ENCODE results near the gene PLEKHH1. TPM values are rescaled to one million over a fixed set of nuclear protein-coding genes. Genes with fewer than 3 reads are reported as not detected.

PLEKHH1 gene
- polyA plus RNA-seq, 3 donors = 0.23 TPM; not detected in 2

DNA sequence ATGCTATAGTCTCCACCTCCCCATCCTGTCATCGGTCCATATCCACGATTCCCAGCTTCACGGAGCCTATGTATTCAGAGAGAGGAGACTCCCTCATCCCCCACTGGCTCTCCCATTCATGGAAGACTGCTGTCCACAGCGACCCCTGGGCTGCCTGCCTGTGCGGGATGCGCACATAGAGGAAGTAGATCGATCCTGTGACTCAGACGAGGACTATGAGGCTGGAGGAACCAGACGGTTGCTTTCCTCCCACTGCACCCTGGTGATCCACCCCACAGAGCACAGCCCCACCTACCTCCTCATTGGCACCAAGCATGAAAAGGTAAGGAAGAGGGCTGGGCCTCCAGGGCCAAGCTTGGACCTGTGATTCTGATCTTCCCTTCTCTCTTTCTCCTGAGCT, 42.6 kb downstream of the PLEKHH1 start:
- Mint-ChIP-seq H3K9me3 (no peaks in the 10 kb centered on the region), H3K27ac (no peak overlapping the region), H3K36me3 (no peaks in the 10 kb centered on the region), H3K4me1 (peaks cover 7% of the 10 kb centered on the region), H3K4me3 (no peak overlapping the region), H3K27me3 (ENCODE audit: low read depth in 3 of 3) (peaks cover 4 to 12% (median 8%) of the 10 kb centered on the region in 3 donors)
- DNase-seq = peak; percentile 12 to 43 (median 37)
- no peak overlapping the region for H3K9ac ChIP-seq (ENCODE audit: insufficient read depth, low read length, poor library complexity, severe bottlenecking)
- no peak overlapping the region for H2AFZ ChIP-seq (ENCODE audit: insufficient read depth, low read depth, low read length, poor library complexity, severe bottlenecking)
- H3K4me1 ChIP-seq (ENCODE audit: control insufficient read depth in 1 of 2, insufficient read depth in 2 of 2, low read length in 2 of 2) = no peaks in the 10 kb centered on the region
- H3K27me3 ChIP-seq (ENCODE audit: control insufficient read depth in 2 of 2, insufficient read depth in 2 of 2, low read length in 2 of 2) = no peaks in the 10 kb centered on the region
- no peaks in the 10 kb centered on the region for H3K9me3 ChIP-seq (replicated peaks in 1 of 2; ENCODE audit: control insufficient read depth in 1 of 2, insufficient read depth in 1 of 2, low read length in 2 of 2)
- no peak overlapping the region for H3K4me3 ChIP-seq (replicated peaks in 1 of 3; ENCODE audit: low read depth in 2 of 3, low read length in 3 of 3)
- 47% methylated on average over 6 of the region's 9 CpGs for WGBS (ENCODE audit: insufficient coverage)
- no peak overlapping the region for H3K27ac ChIP-seq (ENCODE audit: low read depth in 1 of 2, low read length in 2 of 2)
- TF ChIP-seq, protein P1, sequence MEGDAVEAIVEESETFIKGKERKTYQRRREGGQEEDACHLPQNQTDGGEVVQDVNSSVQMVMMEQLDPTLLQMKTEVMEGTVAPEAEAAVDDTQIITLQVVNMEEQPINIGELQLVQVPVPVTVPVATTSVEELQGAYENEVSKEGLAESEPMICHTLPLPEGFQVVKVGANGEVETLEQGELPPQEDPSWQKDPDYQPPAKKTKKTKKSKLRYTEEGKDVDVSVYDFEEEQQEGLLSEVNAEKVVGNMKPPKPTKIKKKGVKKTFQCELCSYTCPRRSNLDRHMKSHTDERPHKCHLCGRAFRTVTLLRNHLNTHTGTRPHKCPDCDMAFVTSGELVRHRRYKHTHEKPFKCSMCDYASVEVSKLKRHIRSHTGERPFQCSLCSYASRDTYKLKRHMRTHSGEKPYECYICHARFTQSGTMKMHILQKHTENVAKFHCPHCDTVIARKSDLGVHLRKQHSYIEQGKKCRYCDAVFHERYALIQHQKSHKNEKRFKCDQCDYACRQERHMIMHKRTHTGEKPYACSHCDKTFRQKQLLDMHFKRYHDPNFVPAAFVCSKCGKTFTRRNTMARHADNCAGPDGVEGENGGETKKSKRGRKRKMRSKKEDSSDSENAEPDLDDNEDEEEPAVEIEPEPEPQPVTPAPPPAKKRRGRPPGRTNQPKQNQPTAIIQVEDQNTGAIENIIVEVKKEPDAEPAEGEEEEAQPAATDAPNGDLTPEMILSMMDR (IDR thresholded peaks at IDR 0.05) = no peak
- H3K36me3 ChIP-seq (replicated peaks in 1 of 2; ENCODE audit: control insufficient read depth in 1 of 2, insufficient read depth in 2 of 2, low read length in 2 of 2) = no peaks in the 10 kb centered on the region
- no peak overlapping the region for H3K4me2 ChIP-seq (replicated peaks; ENCODE audit: extremely low read depth, low read length, poor library complexity, severe bottlenecking)
- H3K79me2 ChIP-seq (ENCODE audit: insufficient read depth, low read length) = no peaks in the 10 kb centered on the region
- no peaks in the 10 kb centered on the region for H4K20me1 ChIP-seq (ENCODE audit: insufficient read depth, low read length)
- intact Hi-C loops (cut with micrococcal nuclease) = no loop called here

DNA sequence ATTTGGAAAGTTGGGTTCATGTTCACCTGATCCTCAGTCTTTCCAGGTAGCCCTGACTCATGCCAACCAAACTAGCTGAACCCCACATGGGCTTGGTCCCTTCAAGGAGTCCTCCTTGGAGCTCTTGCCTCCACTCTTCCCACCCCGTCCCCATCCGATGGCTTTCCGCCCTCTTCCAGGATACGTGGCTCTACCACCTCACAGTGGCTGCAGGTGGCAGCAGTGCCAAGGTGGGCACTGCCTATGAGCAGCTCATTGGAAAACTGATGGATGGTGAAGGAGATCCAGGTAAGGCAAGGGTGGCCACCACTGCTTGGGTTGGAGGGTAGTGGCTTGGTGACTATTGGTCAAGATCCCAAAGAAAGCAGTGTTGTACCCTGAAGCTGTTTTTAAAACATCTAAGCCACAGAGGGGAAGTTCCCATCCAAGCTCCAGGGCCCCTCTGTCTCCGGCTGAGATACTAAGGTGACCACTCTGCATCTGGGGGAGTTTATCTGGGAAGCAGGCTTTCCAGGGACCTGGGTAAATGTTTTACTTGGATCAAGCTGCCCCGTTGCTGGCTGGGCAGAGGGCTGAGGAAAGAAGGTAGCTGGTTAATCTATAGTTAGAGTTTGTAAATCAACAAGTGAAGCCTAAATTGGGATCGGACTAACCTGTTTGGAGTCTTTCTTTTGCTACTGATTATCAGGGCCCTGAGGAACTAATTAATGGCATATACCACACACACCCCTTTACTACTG, 43.3 kb downstream of the PLEKHH1 start:
- Mint-ChIP-seq H3K27me3 (ENCODE audit: low read depth in 3 of 3) (peaks cover 4 to 12% (median 5%) of the 10 kb centered on the region in 3 donors), H3K9me3 (no peaks in the 10 kb centered on the region), H3K4me1 (peaks cover 7% of the 10 kb centered on the region), H3K27ac (no peak overlapping the region), H3K36me3 (no peaks in the 10 kb centered on the region), H3K4me3 (no peak overlapping the region)
- 95% methylated on average over 3 of the region's 7 CpGs for WGBS (ENCODE audit: insufficient coverage)
- Histone ChIP-seq H3K9me3 (replicated peaks in 1 of 2; ENCODE audit: control insufficient read depth in 1 of 2, insufficient read depth in 1 of 2, low read length in 2 of 2) (no peaks in the 10 kb centered on the region), H3K27me3 (ENCODE audit: control insufficient read depth in 2 of 2, insufficient read depth in 2 of 2, low read length in 2 of 2) (no peaks in the 10 kb centered on the region), H4K20me1 (ENCODE audit: insufficient read depth, low read length) (no peaks in the 10 kb centered on the region), H3K79me2 (ENCODE audit: insufficient read depth, low read length) (no peaks in the 10 kb centered on the region), H3K36me3 (replicated peaks in 1 of 2; ENCODE audit: control insufficient read depth in 1 of 2, insufficient read depth in 2 of 2, low read length in 2 of 2) (no peaks in the 10 kb centered on the region), H3K4me1 (ENCODE audit: control insufficient read depth in 1 of 2, insufficient read depth in 2 of 2, low read length in 2 of 2) (no peaks in the 10 kb centered on the region), H2AFZ (ENCODE audit: insufficient read depth, low read depth, low read length, poor library complexity, severe bottlenecking) (no peak overlapping the region), H3K27ac (ENCODE audit: low read depth in 1 of 2, low read length in 2 of 2) (no peak overlapping the region), H3K9ac (ENCODE audit: insufficient read depth, low read length, poor library complexity, severe bottlenecking) (no peak overlapping the region), H3K4me3 (replicated peaks in 1 of 3; ENCODE audit: low read depth in 2 of 3, low read length in 3 of 3) (no peak overlapping the region), H3K4me2 (replicated peaks; ENCODE audit: extremely low read depth, low read length, poor library complexity, severe bottlenecking) (no peak overlapping the region)
- intact Hi-C loops (cut with micrococcal nuclease) = no loop called here
- no peak for DNase-seq
- TF ChIP-seq, protein P1 (IDR thresholded peaks at IDR 0.05) = no peak

Measured in CD14-positive monocyte (primary cell).